ENCODE measurements around the gene SKAP2.

DNA sequence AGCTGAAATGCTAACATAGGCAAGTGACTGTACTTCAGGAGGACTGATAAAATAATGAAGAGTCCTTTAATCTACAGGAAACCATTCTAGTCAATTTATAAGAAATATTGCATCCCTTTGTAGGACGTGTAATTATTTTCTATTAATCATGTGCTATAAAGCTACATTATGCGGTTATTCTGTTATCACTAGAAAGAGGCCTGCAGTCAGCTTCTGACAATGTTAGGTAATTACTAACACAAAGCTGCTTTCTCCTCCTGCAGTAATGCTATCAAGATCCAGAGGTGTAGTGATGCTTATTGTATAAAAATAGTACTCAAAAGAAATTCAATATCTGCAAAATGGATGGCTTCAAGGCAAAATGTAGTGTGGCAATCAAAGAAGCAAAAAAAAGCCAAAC lies 191.1 kb downstream of the SKAP2 start:
- TF ChIP-seq, protein P1, sequence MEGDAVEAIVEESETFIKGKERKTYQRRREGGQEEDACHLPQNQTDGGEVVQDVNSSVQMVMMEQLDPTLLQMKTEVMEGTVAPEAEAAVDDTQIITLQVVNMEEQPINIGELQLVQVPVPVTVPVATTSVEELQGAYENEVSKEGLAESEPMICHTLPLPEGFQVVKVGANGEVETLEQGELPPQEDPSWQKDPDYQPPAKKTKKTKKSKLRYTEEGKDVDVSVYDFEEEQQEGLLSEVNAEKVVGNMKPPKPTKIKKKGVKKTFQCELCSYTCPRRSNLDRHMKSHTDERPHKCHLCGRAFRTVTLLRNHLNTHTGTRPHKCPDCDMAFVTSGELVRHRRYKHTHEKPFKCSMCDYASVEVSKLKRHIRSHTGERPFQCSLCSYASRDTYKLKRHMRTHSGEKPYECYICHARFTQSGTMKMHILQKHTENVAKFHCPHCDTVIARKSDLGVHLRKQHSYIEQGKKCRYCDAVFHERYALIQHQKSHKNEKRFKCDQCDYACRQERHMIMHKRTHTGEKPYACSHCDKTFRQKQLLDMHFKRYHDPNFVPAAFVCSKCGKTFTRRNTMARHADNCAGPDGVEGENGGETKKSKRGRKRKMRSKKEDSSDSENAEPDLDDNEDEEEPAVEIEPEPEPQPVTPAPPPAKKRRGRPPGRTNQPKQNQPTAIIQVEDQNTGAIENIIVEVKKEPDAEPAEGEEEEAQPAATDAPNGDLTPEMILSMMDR (tag by site-specific recombination; IDR thresholded peaks at IDR 0.05), result no peak
- TF ChIP-seq ZBTB21 (tag by site-specific recombination; IDR thresholded peaks at IDR 0.05), result no peak
- TF ChIP-seq ZNF239 (tag by site-specific recombination; IDR thresholded peaks at IDR 0.05), result no peak
- no peak for TF ChIP-seq ZFP37 (tag by site-specific recombination; IDR thresholded peaks at IDR 0.05)
